Measurements from ENCODE around the gene ADGRD1.
"Not testable (repeated sequence)": the region's sequence is repeated elsewhere in the genome, so short reads cannot be mapped to it uniquely, and the experiment has no call there.

DNA sequence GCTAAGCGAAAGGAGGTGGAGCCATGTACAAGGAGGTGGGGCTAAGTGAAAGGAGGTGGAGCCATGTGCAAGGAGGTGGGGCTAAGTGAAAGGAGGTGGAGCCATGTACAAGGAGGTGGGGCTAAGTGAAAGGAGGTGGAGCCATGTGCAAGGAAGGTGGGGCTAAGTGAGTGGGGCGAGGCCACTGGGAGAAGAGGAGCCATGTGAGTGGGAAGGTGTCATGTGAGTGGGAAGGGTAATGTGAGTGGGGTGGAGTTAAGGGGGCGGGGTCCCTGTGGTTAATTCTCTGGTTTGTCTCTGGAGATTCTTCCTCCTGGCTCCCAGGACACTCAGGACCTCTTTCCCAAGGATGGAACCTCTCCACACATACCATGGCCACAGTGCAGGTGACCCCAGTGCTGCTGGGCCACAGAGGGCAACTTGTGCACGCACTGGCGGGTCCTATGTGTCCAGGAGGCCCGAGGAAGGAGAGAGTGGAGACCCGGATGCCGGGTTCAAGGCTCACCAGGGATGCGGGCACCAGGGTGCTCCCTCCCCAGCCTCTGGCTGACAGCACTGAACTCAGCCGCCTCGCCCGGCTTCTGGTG is 117.6 kb downstream of the ADGRD1 start:
- TF ChIP-seq CTCF (IDR thresholded peaks at IDR 0.05; ENCODE audit: low read length); EZH2 (IDR thresholded peaks at IDR 0.05; ENCODE audit: borderline replicate concordance, low read length): not testable (repeated sequence)

Measured in OCI-LY1 (cell line).